ENCODE measurements around the gene CARD8. TPM values are rescaled to one million over a fixed set of nuclear protein-coding genes. Genes with fewer than 3 reads are reported as not detected.
A peak's percentile ranks its signal among the peaks of the same experiment; 100 is the strongest.
"Not testable (repeated sequence)": the region's sequence is repeated elsewhere in the genome, so short reads cannot be mapped to it uniquely, and the experiment has no call there.

The CARD8 gene
- total RNA-seq (ENCODE audit: insufficient read depth, low replicate concordance) = 22.9 TPM

GRCh38 chr19:48255376-48256303 is at the start of gene CARD8:
TSS of gene CARD8 (minus strand) at chr19:48255912. CDS start at chr19:48241020, 14,892 bp downstream.
- DNase-seq (ENCODE audit: low spot score) = peak; percentile 97

GRCh38 chr19:48303866-48304265 is 48.2 kb upstream of the CARD8 start:
- DNase-seq (ENCODE audit: low spot score) = no peak

- DNase-seq (ENCODE audit: low spot score) = no peak
Observed at GRCh38 chr19:48303367-48303766, 47.7 kb upstream of the CARD8 start.

GRCh38 chr19:48302600-48302959 is 46.9 kb upstream of the CARD8 start:
- DNase-seq (ENCODE audit: low spot score) = no peak

GRCh38 chr19:48301886-48302599 is 46.3 kb upstream of the CARD8 start:
- DNase-seq (ENCODE audit: low spot score) = no peak

- no peak for DNase-seq (ENCODE audit: low spot score)
Observed at GRCh38 chr19:48297975-48298374, 42.3 kb upstream of the CARD8 start.

- no peak for DNase-seq (ENCODE audit: low spot score)
Observed at GRCh38 chr19:48296963-48297734, 41.4 kb upstream of the CARD8 start.

GRCh38 chr19:48295458-48295857 is 39.7 kb upstream of the CARD8 start:
- no peak for DNase-seq (ENCODE audit: low spot score)

GRCh38 chr19:48292798-48293197 is 37.1 kb upstream of the CARD8 start:
- DNase-seq (ENCODE audit: low spot score) = no peak

GRCh38 chr19:48291489-48291815 is 35.7 kb upstream of the CARD8 start:
- not testable (repeated sequence) for DNase-seq (ENCODE audit: low spot score)

- peak; percentile 81 for DNase-seq (ENCODE audit: low spot score)
Observed at GRCh38 chr19:48290771-48291488, 35.2 kb upstream of the CARD8 start.

- DNase-seq (ENCODE audit: low spot score) = peak; percentile 65
Observed at GRCh38 chr19:48290401-48290770, 34.7 kb upstream of the CARD8 start.

GRCh38 chr19:48287748-48288147 is 32.0 kb upstream of the CARD8 start:
- DNase-seq (ENCODE audit: low spot score) = no peak

GRCh38 chr19:48284896-48285295 is 29.2 kb upstream of the CARD8 start:
- DNase-seq (ENCODE audit: low spot score) = peak; percentile 49

- DNase-seq (ENCODE audit: low spot score) = peak; percentile 71
Observed at GRCh38 chr19:48283908-48284307, 28.2 kb upstream of the CARD8 start.

- no peak for DNase-seq (ENCODE audit: low spot score)
Observed at GRCh38 chr19:48279747-48280146, 24.0 kb upstream of the CARD8 start.

- DNase-seq (ENCODE audit: low spot score) = no peak
Observed at GRCh38 chr19:48274938-48275337, 19.2 kb upstream of the CARD8 start.

- no peak for DNase-seq (ENCODE audit: low spot score)
Observed at GRCh38 chr19:48274173-48274572, 18.5 kb upstream of the CARD8 start.

GRCh38 chr19:48271531-48272151 is 15.9 kb upstream of the CARD8 start:
- DNase-seq (ENCODE audit: low spot score) = peak; percentile 61

- DNase-seq (ENCODE audit: low spot score) = not testable (repeated sequence)
Observed at GRCh38 chr19:48269617-48270026, 13.9 kb upstream of the CARD8 start.

GRCh38 chr19:48265326-48265725 is 9.6 kb upstream of the CARD8 start:
- DNase-seq (ENCODE audit: low spot score) = not testable (repeated sequence)
